ENCODE measurements around the gene BMI1. TPM values are rescaled to one million over a fixed set of nuclear protein-coding genes. Genes with fewer than 3 reads are reported as not detected.
A peak's percentile ranks its signal among the peaks of the same experiment; 100 is the strongest.

Gene BMI1
- total RNA-seq, 1 experiment from 2014 or later: 124 TPM

GRCh38 chr10:22365644-22366434 is 44.9 kb downstream of the BMI1 start:
- Histone ChIP-seq H3K4me3 (ENCODE audit: low read length) (no peak overlapping the region), H3K9me2 (replicated peaks; ENCODE audit: low read length) (no peaks in the 10 kb centered on the region), H3K4me2 (ENCODE audit: low read length) (no peak overlapping the region), H3K27me3 (ENCODE audit: low read length) (no peaks in the 10 kb centered on the region), H3K36me3 (ENCODE audit: low read depth, low read length) (no peaks in the 10 kb centered on the region), H3K4me1 (ENCODE audit: insufficient read depth, low read length) (no peaks in the 10 kb centered on the region), H2AFZ (ENCODE audit: low read length) (no peak overlapping the region), H3K27ac (ENCODE audit: low read length) (no peak overlapping the region), H3K79me2 (ENCODE audit: low read length) (no peaks in the 10 kb centered on the region), H3K9ac (ENCODE audit: low read length) (no peak overlapping the region), H3F3A (ENCODE audit: low read length, unreplicated experiment) (no peaks in the 10 kb centered on the region), H3K9me3 (ENCODE audit: low read length) (no peaks in the 10 kb centered on the region), H4K20me1 (ENCODE audit: low read length) (no peaks in the 10 kb centered on the region)
- CTCF ChIA-PET: no interaction called here
- POLR2A ChIA-PET (ENCODE audit: unreplicated experiment): no interaction called here
- intact Hi-C loops (cut with micrococcal nuclease): no loop called here
- TF ChIP-seq EZH2 (IDR thresholded peaks at IDR 0.05; ENCODE audit: low read length, unreplicated experiment) (no peak), CTCF (conservative IDR thresholded peaks at IDR 0.05; ENCODE audit: low read depth, low read length) (no peak), EZH2phosphoT487 (IDR thresholded peaks at IDR 0.05; ENCODE audit: borderline replicate concordance, low read length) (no peak)
- DNase-seq (no peak), ATAC-seq (no peak)
- BruUV-seq (replicated peaks): no TSS peak

- Histone ChIP-seq H3K9me3 (ENCODE audit: low read length) (no peaks in the 10 kb centered on the region), H3K4me2 (ENCODE audit: low read length) (no peak overlapping the region), H2AFZ (ENCODE audit: low read length) (peak overlapping the region; percentile 2; the same call in 1 of the 2 replicates), H3K36me3 (ENCODE audit: low read depth, low read length) (no peaks in the 10 kb centered on the region), H3K9me2 (replicated peaks; ENCODE audit: low read length) (no peaks in the 10 kb centered on the region), H3K27ac (ENCODE audit: low read length) (no peak overlapping the region), H3K79me2 (ENCODE audit: low read length) (no peaks in the 10 kb centered on the region), H4K20me1 (ENCODE audit: low read length) (no peaks in the 10 kb centered on the region), H3K4me1 (ENCODE audit: insufficient read depth, low read length) (no peaks in the 10 kb centered on the region), H3K9ac (ENCODE audit: low read length) (no peak overlapping the region), H3K4me3 (ENCODE audit: low read length) (no peak overlapping the region), H3F3A (ENCODE audit: low read length, unreplicated experiment) (no peaks in the 10 kb centered on the region), H3K27me3 (ENCODE audit: low read length) (no peaks in the 10 kb centered on the region)
- TF ChIP-seq CTCF (conservative IDR thresholded peaks at IDR 0.05; ENCODE audit: low read depth, low read length) (no peak), EZH2 (IDR thresholded peaks at IDR 0.05; ENCODE audit: low read length, unreplicated experiment) (no peak), EZH2phosphoT487 (IDR thresholded peaks at IDR 0.05; ENCODE audit: borderline replicate concordance, low read length) (no peak)
- intact Hi-C loops (cut with micrococcal nuclease): no loop called here
- CTCF ChIA-PET: no interaction called here
- ATAC-seq (no peak), DNase-seq (no peak)
- POLR2A ChIA-PET (ENCODE audit: unreplicated experiment): no interaction called here
- no TSS peak for BruUV-seq (replicated peaks)
Measured at GRCh38 chr10:22366435-22366703, 45.5 kb downstream of the BMI1 start.

- H3K27me3 ChIP-seq (ENCODE audit: low read length): no peaks in the 10 kb centered on the region
- peak overlapping the region; percentile 2; the same call in 1 of the 2 replicates for H2AFZ ChIP-seq (ENCODE audit: low read length)
- no peaks in the 10 kb centered on the region for H4K20me1 ChIP-seq (ENCODE audit: low read length)
- intact Hi-C loops (cut with micrococcal nuclease): no loop called here
- TF ChIP-seq CTCF (conservative IDR thresholded peaks at IDR 0.05; ENCODE audit: low read depth, low read length) (no peak), EZH2phosphoT487 (IDR thresholded peaks at IDR 0.05; ENCODE audit: borderline replicate concordance, low read length) (no peak), EZH2 (IDR thresholded peaks at IDR 0.05; ENCODE audit: low read length, unreplicated experiment) (no peak)
- DNase-seq: no peak
- no peaks in the 10 kb centered on the region for H3K36me3 ChIP-seq (ENCODE audit: low read depth, low read length)
- H3K27ac ChIP-seq (ENCODE audit: low read length): no peak overlapping the region
- no peaks in the 10 kb centered on the region for H3K79me2 ChIP-seq (ENCODE audit: low read length)
- ChIA-PET POLR2A (ENCODE audit: unreplicated experiment) (no interaction called here), CTCF (no interaction called here)
- H3K9me2 ChIP-seq (replicated peaks; ENCODE audit: low read length): no peaks in the 10 kb centered on the region
- no peaks in the 10 kb centered on the region for H3K9me3 ChIP-seq (ENCODE audit: low read length)
- H3K9ac ChIP-seq (ENCODE audit: low read length): no peak overlapping the region
- H3K4me3 ChIP-seq (ENCODE audit: low read length): no peak overlapping the region
- no peaks in the 10 kb centered on the region for H3F3A ChIP-seq (ENCODE audit: low read length, unreplicated experiment)
- no peaks in the 10 kb centered on the region for H3K4me1 ChIP-seq (ENCODE audit: insufficient read depth, low read length)
- no peak for ATAC-seq
- no TSS peak for BruUV-seq (replicated peaks)
- H3K4me2 ChIP-seq (ENCODE audit: low read length): no peak overlapping the region
Measured at GRCh38 chr10:22366771-22367170, 45.9 kb downstream of the BMI1 start.

All from PC-3 (cell line).